GM18499 (cell line): ENCODE measurements around the gene ACAN.

Source experiments
- ATAC-seq: cut with Tn5 transposase; IDR thresholded peaks from one replicate; pipeline ENCODE4 v1.9.1; 2021; ENCODE audit warnings: moderate number of reproducible peaks; ENCODE audit not compliant: insufficient read depth, unreplicated experiment

The ACAN gene

GRCh38 chr15:88800026-88800425, 3.2 kb upstream of the ACAN start:
- no peak for ATAC-seq

- no peak for ATAC-seq
Measured at GRCh38 chr15:88800738-88801137, 2.5 kb upstream of the ACAN start.

- no peak for ATAC-seq
Measured at GRCh38 chr15:88802250-88802990, 816 bp upstream of the ACAN start.

- ATAC-seq, result no peak
Measured at GRCh38 chr15:88802991-88803240, 320 bp upstream of the ACAN start.

- ATAC-seq, result no peak
Measured at GRCh38 chr15:88803920-88804247, 648 bp downstream of the ACAN start.

- ATAC-seq, result no peak
Measured at GRCh38 chr15:88804257-88804656, 1.0 kb downstream of the ACAN start.

- ATAC-seq, result no peak
Measured at GRCh38 chr15:88805031-88805780, 2.0 kb downstream of the ACAN start.

GRCh38 chr15:88810446-88810845, 7.2 kb downstream of the ACAN start:
- no peak for ATAC-seq

- ATAC-seq, result no peak
Measured at GRCh38 chr15:88812133-88812532, 8.9 kb downstream of the ACAN start.

GRCh38 chr15:88813960-88814359, 10.7 kb downstream of the ACAN start:
- ATAC-seq, result no peak

GRCh38 chr15:88814393-88814792, 11.2 kb downstream of the ACAN start:
- ATAC-seq, result no peak

- no peak for ATAC-seq
Measured at GRCh38 chr15:88818920-88819319, 15.7 kb downstream of the ACAN start.

- no peak for ATAC-seq
Measured at GRCh38 chr15:88821993-88822392, 18.8 kb downstream of the ACAN start.

- no peak for ATAC-seq
Measured at GRCh38 chr15:88828791-88829190, 25.6 kb downstream of the ACAN start.

GRCh38 chr15:88830016-88830415, 26.8 kb downstream of the ACAN start:
- ATAC-seq, result no peak

GRCh38 chr15:88832820-88833730, 29.8 kb downstream of the ACAN start:
- no peak for ATAC-seq

- ATAC-seq, result no peak
Measured at GRCh38 chr15:88833731-88834100, 30.5 kb downstream of the ACAN start.

- ATAC-seq, result no peak
Measured at GRCh38 chr15:88834211-88834812, 31.1 kb downstream of the ACAN start.

- no peak for ATAC-seq
Measured at GRCh38 chr15:88835119-88835518, 31.9 kb downstream of the ACAN start.

- no peak for ATAC-seq
Measured at GRCh38 chr15:88835646-88836045, 32.4 kb downstream of the ACAN start.

- ATAC-seq, result no peak
Measured at GRCh38 chr15:88838667-88839066, 35.4 kb downstream of the ACAN start.
